Left lobe of liver (tissue), 2 donors: Measurements from ENCODE around the gene RGS3. TPM values are rescaled to one million over a fixed set of nuclear protein-coding genes. Genes with fewer than 3 reads are reported as not detected.

Source experiments
- ATAC-seq: fragments of 200-7000 bp; cut with Tn5 transposase; one replicate; pipeline ENCODE4 v1.9.1; 2020; ENCODE audit warnings: mild to moderate bottlenecking, moderate library complexity
- DNase-seq: peaks from one replicate; pipeline ENCODE4 v3.0.0-alpha.2; 2020; ENCODE audit warnings: low spot score
- total RNA-seq: library from RNA; stranded (reverse); gene quantifications from one replicate; pipeline ENCODE4 v1.2.1, GENCODE V29; 2021
- donor health status: DM: no; HTN: no; CAD: no; lungs with moderate emphysema.
- donor health status: DM: no; HTN: yes; CAD: no.

Gene RGS3
- total RNA-seq, 1 donor from 2014 or later, result 19.5 TPM

- DNase-seq, result no peak
- ATAC-seq, result no peak
These were observed 63.3 kb downstream of the RGS3 start for GRCh38 chr9:113526841-113527240.

GRCh38 chr9:113528088-113528487 is 64.6 kb downstream of the RGS3 start:
- ATAC-seq, result no peak
- DNase-seq, result no peak

- ATAC-seq, result no peak
- DNase-seq, result no peak
These were observed 65.3 kb downstream of the RGS3 start for GRCh38 chr9:113528811-113529210.

- no peak for DNase-seq
These were observed 65.9 kb downstream of the RGS3 start for GRCh38 chr9:113529336-113530009.

GRCh38 chr9:113530022-113530635 is 66.6 kb downstream of the RGS3 start:
- ATAC-seq (no peak), DNase-seq (no peak)

More at GRCh38 chr9:113529336-113530009, 65.9 kb downstream of the RGS3 start:
- no peak for ATAC-seq

GRCh38 chr9:113530942-113531341 is 67.4 kb downstream of the RGS3 start:
- DNase-seq (no peak), ATAC-seq (no peak)

GRCh38 chr9:113531919-113532808 is 68.6 kb downstream of the RGS3 start:
- DNase-seq, result no peak

GRCh38 chr9:113532809-113533190 is 69.3 kb downstream of the RGS3 start:
- DNase-seq (no peak), ATAC-seq (no peak)

More at GRCh38 chr9:113531919-113532808, 68.6 kb downstream of the RGS3 start:
- no peak for ATAC-seq

GRCh38 chr9:113533335-113534225 is 70.1 kb downstream of the RGS3 start:
- ATAC-seq (no peak), DNase-seq (no peak)

GRCh38 chr9:113535756-113536155 is 72.2 kb downstream of the RGS3 start:
- ATAC-seq, result no peak

GRCh38 chr9:113536166-113536482 is 72.6 kb downstream of the RGS3 start:
- ATAC-seq (no peak), DNase-seq (no peak)

More at GRCh38 chr9:113535756-113536155, 72.2 kb downstream of the RGS3 start:
- no peak for DNase-seq

GRCh38 chr9:113536483-113537228 is 73.1 kb downstream of the RGS3 start:
- ATAC-seq, result peak; percentile 27
- no peak for DNase-seq

- ATAC-seq, result no peak
- no peak for DNase-seq
These were observed 73.8 kb downstream of the RGS3 start for GRCh38 chr9:113537229-113537810.

- DNase-seq (no peak), ATAC-seq (no peak)
These were observed 74.6 kb downstream of the RGS3 start for GRCh38 chr9:113538131-113538530.

GRCh38 chr9:113538701-113539430 is 75.3 kb downstream of the RGS3 start:
- no peak for DNase-seq
- ATAC-seq, result no peak

GRCh38 chr9:113540466-113540865 is 76.9 kb downstream of the RGS3 start:
- DNase-seq (no peak), ATAC-seq (no peak)

GRCh38 chr9:113541019-113541900 is 77.7 kb downstream of the RGS3 start:
- ATAC-seq (peak; percentile 22), DNase-seq (no peak)

- DNase-seq (no peak), ATAC-seq (no peak)
These were observed 78.5 kb downstream of the RGS3 start for GRCh38 chr9:113542006-113542405.
